OCI-LY7 (cell line): ENCODE results near the gene DPYD. TPM values are rescaled to one million over a fixed set of nuclear protein-coding genes. Genes with fewer than 3 reads are reported as not detected.

ENCODE experiments used
- BruUV-seq: library from RNA; stranded (reverse); fragments of 400-500 nt; replicated peaks from 2 replicates; lab custom pipeline; 2021; lab: Mats Ljungman, UMichigan
- CTCF ChIA-PET: fragments of 300-600 bp; sonication (Branson Sonifier 250); formaldehyde crosslinking; loops from one replicate; lab custom pipeline; 2022; ENCODE audit warnings: antibody characterized with exemption; ENCODE audit not compliant: unreplicated experiment; lab: Charles Lee
- POLR2A ChIA-PET: fragments of 300-600 bp; sonication (Branson Sonifier 250); formaldehyde crosslinking; loops from one replicate; lab custom pipeline; 2022; ENCODE audit warnings: antibody characterized with exemption; lab: Charles Lee
- DNase-seq: peaks from one replicate; pipeline ENCODE4 v3.0.0-alpha.2; 2015; ENCODE audit warnings: low spot score
- H2AFZ ChIP-seq: fragments of 200-600 bp; sonication (generic), shearing (Covaris generic); 2 replicates; pipeline ENCODE4 v1.6.1; 2014; ENCODE audit warnings: mild to moderate bottlenecking, antibody characterized with exemption, low read length, moderate library complexity
- H3K27ac ChIP-seq: fragments of 200-600 bp; sonication (generic); 2 replicates; pipeline ENCODE4 v1.5.1; 2014; ENCODE audit warnings: mixed run types, low read depth, mild to moderate bottlenecking, moderate library complexity, low read length, inconsistent platforms; ENCODE audit not compliant: poor library complexity, severe bottlenecking
- H3K36me3 ChIP-seq: fragments of 200-600 bp; sonication (generic); 2 replicates; pipeline ENCODE4 v1.6.1; 2014; ENCODE audit warnings: mild to moderate bottlenecking, antibody characterized with exemption, low read length, moderate library complexity, mixed read lengths; ENCODE audit not compliant: insufficient read depth
- H3K4me1 ChIP-seq: fragments of 200-600 bp; sonication (generic); 2 replicates; pipeline ENCODE4 v1.5.1; 2014; ENCODE audit warnings: mild to moderate bottlenecking, low read length; ENCODE audit not compliant: insufficient read depth, poor library complexity, severe bottlenecking
- H3K4me2 ChIP-seq: fragments of 200-600 bp; sonication (generic); 2 replicates; pipeline ENCODE4 v1.6.1; 2014; ENCODE audit warnings: mild to moderate bottlenecking, low read length
- H3K4me3 ChIP-seq: fragments of 200-600 bp; sonication (generic); 2 replicates; pipeline ENCODE4 v1.5.1; 2014; ENCODE audit warnings: mild to moderate bottlenecking, low read depth, low read length; ENCODE audit not compliant: poor library complexity, severe bottlenecking
- H3K79me2 ChIP-seq: fragments of 200-600 bp; sonication (generic); 2 replicates; pipeline ENCODE4 v1.6.1; 2016; ENCODE audit warnings: low read depth, mild to moderate bottlenecking, low read length, moderate library complexity, mixed read lengths; ENCODE audit not compliant: insufficient read depth
- H3K9me2 ChIP-seq: fragments of 200-600 bp; sonication (generic); 2 replicates; pipeline ENCODE4 v1.6.1; 2016; ENCODE audit warnings: mild to moderate bottlenecking, low read length, mixed read lengths; ENCODE audit not compliant: insufficient read depth
- H3K9me3 ChIP-seq: fragments of 200-600 bp; sonication (generic); 2 replicates; pipeline ENCODE4 v1.6.1; 2014; ENCODE audit warnings: mild to moderate bottlenecking, mixed run types, low read length, mixed read lengths
- H4K20me1 ChIP-seq: fragments of 200-600 bp; sonication (generic); 2 replicates; pipeline ENCODE4 v1.6.1; 2014; ENCODE audit warnings: mild to moderate bottlenecking, antibody characterized with exemption, low read length, moderate library complexity, mixed read lengths; ENCODE audit not compliant: insufficient read depth
- CTCF ChIP-seq: fragments of 200-600 bp; sonication (generic); conservative IDR thresholded peaks from 2 replicates; pipeline ENCODE4 v1.5.1; 2014; ENCODE audit warnings: mild to moderate bottlenecking, antibody characterized with exemption, low read length, moderate library complexity, mixed read lengths
- EZH2phosphoT487 ChIP-seq: fragments of 200-600 bp; sonication (generic); IDR thresholded peaks from 2 replicates; pipeline ENCODE4 v1.6.1; 2018; ENCODE audit warnings: low read depth, borderline replicate concordance, mild to moderate bottlenecking, mixed run types, antibody characterized with exemption, low read length, moderate library complexity, mixed read lengths
- intact Hi-C: fragments of 100-400 bp; cut with micrococcal nuclease; formaldehyde crosslinking; loops from one replicate; pipeline ENCODE4 v1.10.0; 2022; ENCODE audit not compliant: unreplicated experiment
- total RNA-seq, 2 experiments: library from RNA; depleted of rRNA in 1 of 2; stranded (reverse); fragments of >200 nt in 1 of 2; shearing (Covaris generic) in 1 of 2; gene quantifications; 2 replicates each; pipeline ENCODE4 v1.2.3, GENCODE V29; 2014 to 2022

DPYD gene
- total RNA-seq, 2 experiments from 2014 or later, result 5.5 to 13.4 TPM

- Histone ChIP-seq H4K20me1 (no peaks in the 10 kb centered on the region), H3K79me2 (no peaks in the 10 kb centered on the region), H3K4me1 (no peaks in the 10 kb centered on the region), H3K27ac (no peak overlapping the region), H2AFZ (no peak overlapping the region), H3K4me2 (no peak overlapping the region), H3K9me3 (no peaks in the 10 kb centered on the region), H3K36me3 (no peaks in the 10 kb centered on the region), H3K9me2 (no peaks in the 10 kb centered on the region), H3K4me3 (no peak overlapping the region)
- intact Hi-C loops, result no loop called here
- CTCF ChIA-PET, result no interaction called here
- DNase-seq, result no peak
- BruUV-seq, result no TSS peak
- TF ChIP-seq EZH2phosphoT487 (no peak), CTCF (no peak)
- POLR2A ChIA-PET, result no interaction called here
These were observed 124.1 kb downstream of the DPYD start for GRCh38 chr1:97796711-97797110.

- Histone ChIP-seq H3K4me3 (no peak overlapping the region), H3K9me3 (no peaks in the 10 kb centered on the region), H4K20me1 (no peaks in the 10 kb centered on the region), H3K4me1 (no peaks in the 10 kb centered on the region), H3K9me2 (no peaks in the 10 kb centered on the region), H3K36me3 (no peaks in the 10 kb centered on the region), H2AFZ (no peak overlapping the region), H3K4me2 (no peak overlapping the region), H3K27ac (no peak overlapping the region), H3K79me2 (no peaks in the 10 kb centered on the region)
- intact Hi-C loops, result no loop called here
- TF ChIP-seq CTCF, result no peak
- CTCF ChIA-PET, result no interaction called here
- BruUV-seq, result no TSS peak
- POLR2A ChIA-PET, result interaction anchor here (0.9 kb wide), 1 partner anchor 71 kb away, joined by 3 read pairs; no protein-coding TSS in a partner anchor
- no peak for DNase-seq
These were observed 128.2 kb downstream of the DPYD start for GRCh38 chr1:97792655-97793054.

GRCh38 chr1:97791251-97791650, 129.6 kb downstream of the DPYD start:
- Histone ChIP-seq H3K4me2 (no peak overlapping the region), H3K79me2 (no peaks in the 10 kb centered on the region), H3K36me3 (no peaks in the 10 kb centered on the region), H4K20me1 (no peaks in the 10 kb centered on the region), H3K9me2 (no peaks in the 10 kb centered on the region), H3K4me3 (no peak overlapping the region), H2AFZ (no peak overlapping the region), H3K27ac (no peak overlapping the region), H3K4me1 (no peaks in the 10 kb centered on the region), H3K9me3 (no peaks in the 10 kb centered on the region)
- POLR2A ChIA-PET, result no interaction called here
- intact Hi-C loops, result no loop called here
- TF ChIP-seq CTCF (no peak), EZH2phosphoT487 (no peak)
- no TSS peak for BruUV-seq
- no peak for DNase-seq
- CTCF ChIA-PET, result no interaction called here
